Stimulated activated CD4-positive, alpha-beta T cell treated with anti-CD3 and anti-CD28 coated beads, TNF-alpha, amount 100 ng/mL, for 1 hour (primary cell): ENCODE data around the gene ERG.

Source experiments
- DNase-seq, 3 donors: peaks; one replicate each; pipeline ENCODE4 v3.0.0-alpha.2; 2020; ENCODE audit warnings: low read depth in 3 of 3, low spot score in 1 of 3

ERG gene

GRCh38 chr21:38438462-38438893 is 59.8 kb downstream of the ERG start:
- DNase-seq = no peak

GRCh38 chr21:38436341-38436740 is 61.9 kb downstream of the ERG start:
- no peak for DNase-seq

- DNase-seq = no peak
Observed at GRCh38 chr21:38434913-38435533, 63.3 kb downstream of the ERG start.

GRCh38 chr21:38433471-38433870 is 64.8 kb downstream of the ERG start:
- no peak for DNase-seq

GRCh38 chr21:38430401-38430984 is 67.8 kb downstream of the ERG start:
- DNase-seq = no peak

- DNase-seq = no peak
Observed at GRCh38 chr21:38429011-38429410, 69.3 kb downstream of the ERG start.

- no peak for DNase-seq
Observed at GRCh38 chr21:38428211-38428610, 70.1 kb downstream of the ERG start.

GRCh38 chr21:38424305-38425019 is 73.8 kb downstream of the ERG start:
- DNase-seq = no peak

- DNase-seq = no peak
Observed at GRCh38 chr21:38422082-38422481, 76.2 kb downstream of the ERG start.

- DNase-seq = no peak
Observed at GRCh38 chr21:38420140-38420539, 78.1 kb downstream of the ERG start.

GRCh38 chr21:38417726-38418125 is 80.6 kb downstream of the ERG start:
- no peak for DNase-seq

- DNase-seq = no peak
Observed at GRCh38 chr21:38416791-38417190, 81.5 kb downstream of the ERG start.

GRCh38 chr21:38413958-38414548 is 84.2 kb downstream of the ERG start:
- no peak for DNase-seq

- no peak for DNase-seq
Observed at GRCh38 chr21:38410466-38410865, 87.8 kb downstream of the ERG start.

GRCh38 chr21:38409907-38410306 is 88.4 kb downstream of the ERG start:
- no peak for DNase-seq

- no peak for DNase-seq
Observed at GRCh38 chr21:38404177-38404576, 94.1 kb downstream of the ERG start.

GRCh38 chr21:38402795-38403194 is 95.5 kb downstream of the ERG start:
- DNase-seq = no peak

GRCh38 chr21:38402291-38402690 is 96.0 kb downstream of the ERG start:
- DNase-seq = no peak

- no peak for DNase-seq
Observed at GRCh38 chr21:38401191-38401926, 96.9 kb downstream of the ERG start.

GRCh38 chr21:38400195-38400919 is 97.9 kb downstream of the ERG start:
- DNase-seq = no peak

GRCh38 chr21:38399103-38399502 is 99.2 kb downstream of the ERG start:
- DNase-seq = no peak
